Hematopoietic multipotent progenitor cell treated with erythropoietin and hydrocortisone succinate and interleukin-3 and kit ligand, for 4 days (in vitro differentiated cells): ENCODE results near the gene BRSK2.
A peak's percentile ranks its signal among the peaks of the same experiment; 100 is the strongest.

Experiments used
- DNase-seq: peaks from one replicate; pipeline ENCODE4 v3.0.0-alpha.2; 2015

BRSK2 gene

GRCh38 chr11:1470681-1471611 lies 81.2 kb downstream of the BRSK2 start:
- DNase-seq, result no peak

DNA sequence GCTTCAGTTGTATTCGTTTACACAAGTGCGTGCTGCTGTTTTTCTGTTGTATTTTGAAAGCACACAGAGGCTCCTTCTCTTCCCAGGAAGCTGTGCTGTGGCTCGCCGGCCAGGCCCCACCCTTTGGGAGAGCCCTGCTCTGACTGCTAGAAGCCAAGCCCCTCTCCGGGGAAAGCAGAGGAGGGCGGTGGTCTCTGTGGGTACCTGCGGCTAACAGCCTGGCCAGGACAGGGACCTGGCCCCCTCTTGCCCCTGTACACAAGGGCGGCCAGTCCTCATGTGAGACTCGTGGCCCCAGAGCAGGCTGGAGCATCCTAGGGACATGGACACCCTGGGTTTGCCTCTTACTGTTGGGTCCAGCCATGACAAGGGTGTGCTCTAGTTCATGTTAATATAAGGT lies 82.0 kb downstream of the BRSK2 start:
- DNase-seq, result no peak

GRCh38 chr11:1472180-1473005 lies 82.7 kb downstream of the BRSK2 start:
- no peak for DNase-seq

GRCh38 chr11:1473011-1473628 lies 83.4 kb downstream of the BRSK2 start:
- DNase-seq, result no peak

DNA sequence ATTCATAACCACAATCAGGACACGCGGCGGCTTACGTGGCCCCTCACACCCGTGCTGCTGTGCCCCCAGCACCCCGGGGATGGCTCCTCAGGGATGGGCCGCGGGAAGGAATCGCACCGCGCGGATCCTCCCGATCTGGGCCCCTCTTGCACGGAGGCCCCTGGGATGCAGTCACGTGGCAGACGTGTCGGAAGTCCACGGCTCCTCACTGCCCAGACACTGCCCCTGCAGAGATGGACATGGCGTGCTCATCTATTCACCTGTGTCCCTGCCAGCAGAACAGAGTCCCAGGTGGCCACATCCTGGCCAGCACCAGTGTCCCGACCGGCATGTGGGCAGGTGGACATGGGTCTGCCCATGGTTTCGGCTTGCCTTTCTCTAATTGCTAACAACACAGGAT lies 84.1 kb downstream of the BRSK2 start:
- no peak for DNase-seq

- DNase-seq, result no peak
These were observed 86.1 kb downstream of the BRSK2 start for GRCh38 chr11:1475841-1476240.

GRCh38 chr11:1476940-1477736 lies 87.4 kb downstream of the BRSK2 start:
- no peak for DNase-seq

DNA sequence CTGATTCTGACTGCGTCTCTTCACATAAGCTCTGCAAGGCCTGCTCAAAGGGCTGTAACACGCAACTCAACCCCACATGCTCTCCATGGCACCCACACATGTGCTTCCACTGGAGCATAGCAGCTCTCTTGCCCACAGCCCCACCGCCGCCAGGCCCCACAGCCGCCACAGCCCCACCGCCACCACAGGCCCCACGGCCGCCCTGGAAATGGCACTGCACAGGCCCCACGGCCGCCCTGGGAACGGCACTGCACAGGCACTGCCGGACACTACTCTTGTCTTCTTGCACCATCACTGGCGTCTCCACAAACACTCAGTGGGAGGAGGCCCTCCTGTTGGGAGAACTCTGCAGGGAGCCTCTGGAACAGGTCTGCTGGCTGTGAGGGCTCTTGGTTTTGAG lies 88.3 kb downstream of the BRSK2 start:
- DNase-seq, result no peak

DNA sequence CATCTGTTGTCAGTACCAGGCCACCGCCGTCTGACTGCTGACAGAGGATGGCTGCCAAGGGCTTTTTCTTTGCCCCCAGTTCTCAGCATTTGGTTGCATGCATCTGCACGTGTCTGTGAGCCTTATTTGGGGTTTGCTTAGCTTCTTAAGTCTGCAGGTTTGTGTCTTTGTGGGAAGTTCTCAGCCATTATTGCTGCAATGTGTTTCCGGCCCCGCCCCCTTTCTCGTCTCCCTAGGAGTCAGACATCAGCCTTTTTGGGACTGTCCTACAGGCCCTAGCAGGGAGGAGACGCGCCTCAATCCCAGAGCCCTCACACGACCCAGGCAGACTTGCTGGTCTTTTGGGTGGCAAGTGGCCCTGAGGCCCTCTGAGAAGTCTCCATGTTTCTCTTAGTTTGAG lies 88.8 kb downstream of the BRSK2 start:
- peak; percentile 19 for DNase-seq

GRCh38 chr11:1479006-1479677 lies 89.4 kb downstream of the BRSK2 start:
- DNase-seq, result no peak

- DNase-seq, result no peak
These were observed 90.0 kb downstream of the BRSK2 start for GRCh38 chr11:1479678-1480118.

DNA sequence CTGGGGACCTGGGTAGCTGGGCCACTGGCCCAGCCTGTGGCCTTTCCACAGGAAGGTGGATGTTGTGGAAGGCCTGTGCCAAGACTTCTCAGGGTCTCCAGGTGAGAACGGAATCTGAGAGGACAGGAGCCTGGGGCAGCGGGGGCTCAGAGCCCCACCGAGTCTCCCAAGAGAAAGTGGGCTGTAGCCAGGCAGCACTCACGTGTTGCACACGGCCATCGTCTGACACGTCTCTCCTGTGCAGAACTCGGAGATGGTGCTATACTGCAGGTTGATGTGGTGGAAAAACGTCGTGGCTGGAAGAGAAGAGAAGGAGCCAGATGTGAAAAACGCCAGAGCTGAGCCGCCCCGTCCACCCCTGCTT lies 90.4 kb downstream of the BRSK2 start:
- no peak for DNase-seq

DNA sequence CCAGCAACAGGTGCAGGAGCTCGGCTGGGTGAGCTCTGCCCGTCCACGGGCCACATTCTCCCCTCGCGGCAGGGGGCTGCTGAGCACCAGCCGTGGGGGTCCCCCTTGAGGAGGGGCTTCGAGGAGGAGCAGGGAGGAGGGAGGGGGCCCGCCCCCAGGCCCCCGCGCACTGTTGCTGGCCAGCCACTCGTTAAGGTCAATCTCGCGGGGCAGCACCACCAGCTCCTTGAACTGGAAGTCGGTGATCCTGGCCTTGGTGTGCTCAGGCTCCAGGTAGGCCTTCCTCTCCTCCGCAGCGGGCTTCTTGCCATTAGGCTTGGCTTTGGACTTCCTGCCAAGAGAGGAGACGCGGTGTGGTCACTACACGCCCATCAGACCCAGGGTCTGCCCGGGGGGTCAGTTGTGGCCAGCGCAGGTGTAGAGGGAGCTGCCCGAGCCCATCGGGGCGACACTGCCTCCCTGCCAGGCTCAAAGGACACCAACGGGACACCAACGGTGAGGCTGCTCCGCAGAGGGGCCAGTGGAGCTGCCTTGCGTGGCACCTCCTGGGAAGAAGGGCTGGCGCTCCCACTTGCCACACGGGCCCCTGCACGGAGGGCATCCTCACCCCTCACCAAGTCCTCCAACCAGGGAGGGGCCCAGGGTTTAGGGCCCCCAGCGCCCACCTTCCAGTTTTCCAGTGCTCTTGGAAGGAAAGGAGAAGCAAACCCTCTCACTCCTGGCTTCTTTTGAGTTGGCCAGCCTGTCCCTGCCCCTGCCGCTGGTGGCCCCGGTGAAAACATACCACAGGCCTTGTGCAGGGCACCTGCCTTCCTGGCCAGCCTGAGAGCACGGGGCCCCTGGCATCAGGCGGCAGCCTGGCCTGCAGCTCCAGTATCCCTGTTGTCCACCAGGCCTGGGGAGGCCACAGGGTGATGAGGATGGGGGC lies 91.1 kb downstream of the BRSK2 start:
- DNase-seq, result no peak

DNA sequence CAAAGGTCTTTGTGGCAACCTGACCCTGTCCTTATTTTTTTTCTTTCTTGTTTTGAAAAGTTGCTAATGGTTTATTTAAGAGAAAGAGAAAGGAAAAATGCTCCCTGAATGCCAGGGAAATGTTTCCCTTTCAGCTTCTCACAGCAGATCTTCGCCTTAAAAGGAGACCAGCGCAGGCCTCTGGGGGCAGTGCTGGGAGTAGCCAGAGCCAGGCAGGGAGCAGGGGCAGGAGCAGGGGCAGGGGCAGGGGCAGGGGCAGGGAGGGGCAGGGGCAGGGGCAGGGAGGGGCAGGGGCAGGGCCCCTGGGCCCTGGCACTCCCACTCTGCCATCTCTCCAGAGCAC lies 91.7 kb downstream of the BRSK2 start:
- no peak for DNase-seq

GRCh38 chr11:1481861-1482441 lies 92.2 kb downstream of the BRSK2 start:
- DNase-seq, result no peak

- no peak for DNase-seq
These were observed 93.1 kb downstream of the BRSK2 start for GRCh38 chr11:1482581-1483444.

DNA sequence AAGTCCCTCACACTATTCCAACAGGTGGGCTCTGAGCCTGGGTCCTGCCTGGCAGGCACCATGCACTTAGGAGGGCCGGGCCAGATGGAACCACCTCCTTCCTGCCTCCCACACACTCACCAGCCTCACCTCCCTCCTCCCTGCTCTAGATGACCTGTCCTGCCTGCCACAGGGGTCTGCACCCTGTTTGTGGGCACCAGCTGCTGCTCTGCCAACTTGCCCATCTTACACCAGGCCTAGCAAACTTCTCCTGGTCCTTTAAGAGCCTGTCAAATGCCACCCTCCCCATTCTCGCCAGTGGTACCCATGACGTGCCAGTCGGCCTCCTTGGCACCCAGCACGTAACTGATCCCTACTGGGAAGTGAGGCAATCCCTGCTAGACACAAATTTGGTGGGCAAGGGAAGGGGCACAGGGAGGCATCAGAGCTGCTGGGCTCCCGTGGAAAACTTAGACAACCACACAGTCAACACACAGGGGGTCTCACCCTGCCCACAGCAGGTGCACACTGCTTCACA lies 93.8 kb downstream of the BRSK2 start:
- DNase-seq, result no peak

- no peak for DNase-seq
These were observed 94.4 kb downstream of the BRSK2 start for GRCh38 chr11:1484061-1484671.
